HG03103 (cell line): Measurements from ENCODE around the gene DDX21.
"Not testable (repeated sequence)": the region's sequence is repeated elsewhere in the genome, so short reads cannot be mapped to it uniquely, and the experiment has no call there.

Experiments
- ATAC-seq: cut with Tn5 transposase; IDR thresholded peaks from one replicate; pipeline ENCODE4 v1.9.1; 2021; ENCODE audit warnings: low read depth; ENCODE audit not compliant: unreplicated experiment

Gene DDX21

DNA sequence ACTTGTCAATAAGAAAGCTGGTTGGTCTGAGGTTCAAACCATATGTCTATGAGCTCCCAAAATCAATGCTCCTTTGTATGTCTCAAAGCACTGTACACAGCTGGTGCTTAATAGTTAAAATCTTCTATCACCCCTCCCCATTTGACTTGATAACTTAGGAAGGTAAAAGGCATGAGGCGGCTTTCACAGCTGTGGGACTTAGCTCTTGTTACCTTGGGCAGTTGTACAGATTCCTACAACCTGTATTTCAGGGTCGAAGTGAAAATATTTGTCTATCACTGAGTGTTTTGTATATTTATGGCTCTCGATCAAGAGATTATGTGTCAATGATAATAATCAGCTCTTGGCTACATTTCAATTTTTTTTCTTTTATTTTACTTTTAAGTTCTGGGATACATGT lies 31.6 kb downstream of the DDX21 start:
- ATAC-seq: no peak

DNA sequence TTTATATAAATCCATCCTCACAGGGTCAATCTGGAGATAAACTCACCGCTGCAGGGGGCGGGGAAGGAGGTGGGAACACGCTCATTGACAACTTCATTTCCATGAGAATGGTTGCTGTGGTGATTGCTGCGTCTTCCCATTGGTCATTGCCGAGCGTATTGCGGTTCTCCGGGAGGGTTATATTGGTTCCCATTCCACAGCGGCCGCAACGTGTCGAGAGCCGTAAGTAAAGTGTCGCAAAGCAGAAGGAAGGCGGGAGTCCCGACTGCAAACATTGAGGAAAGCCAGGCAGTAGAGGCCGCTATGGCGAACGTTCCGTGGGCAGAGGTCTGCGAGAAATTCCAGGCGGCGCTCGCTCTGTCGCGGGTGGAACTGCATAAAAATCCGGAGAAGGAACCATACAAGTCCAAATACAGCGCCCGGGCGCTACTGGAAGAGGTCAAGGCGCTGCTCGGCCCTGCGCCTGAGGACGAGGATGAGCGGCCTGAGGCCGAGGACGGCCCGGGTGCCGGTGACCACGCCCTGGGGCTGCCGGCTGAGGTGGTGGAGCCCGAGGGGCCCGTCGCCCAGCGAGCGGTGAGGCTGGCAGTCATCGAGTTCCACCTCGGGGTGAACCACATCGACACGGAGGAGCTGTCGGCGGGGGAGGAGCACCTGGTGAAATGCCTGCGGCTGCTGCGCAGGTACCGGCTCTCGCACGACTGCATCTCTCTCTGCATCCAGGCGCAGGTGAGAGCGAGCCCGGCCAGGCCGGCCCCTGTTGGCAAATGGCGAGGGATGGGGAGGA lies 32.8 kb downstream of the DDX21 start, which contains the start of gene KIFBP:
Gene KIFBP (plus strand): TSS at position 274 of the 787 bp plus-strand sequence. CDS start 30 bp downstream, at position 304.
- peak; percentile 54 for ATAC-seq

GRCh38 chr10:68989317-68989990 lies 33.5 kb downstream of the DDX21 start:
- ATAC-seq: no peak

DNA sequence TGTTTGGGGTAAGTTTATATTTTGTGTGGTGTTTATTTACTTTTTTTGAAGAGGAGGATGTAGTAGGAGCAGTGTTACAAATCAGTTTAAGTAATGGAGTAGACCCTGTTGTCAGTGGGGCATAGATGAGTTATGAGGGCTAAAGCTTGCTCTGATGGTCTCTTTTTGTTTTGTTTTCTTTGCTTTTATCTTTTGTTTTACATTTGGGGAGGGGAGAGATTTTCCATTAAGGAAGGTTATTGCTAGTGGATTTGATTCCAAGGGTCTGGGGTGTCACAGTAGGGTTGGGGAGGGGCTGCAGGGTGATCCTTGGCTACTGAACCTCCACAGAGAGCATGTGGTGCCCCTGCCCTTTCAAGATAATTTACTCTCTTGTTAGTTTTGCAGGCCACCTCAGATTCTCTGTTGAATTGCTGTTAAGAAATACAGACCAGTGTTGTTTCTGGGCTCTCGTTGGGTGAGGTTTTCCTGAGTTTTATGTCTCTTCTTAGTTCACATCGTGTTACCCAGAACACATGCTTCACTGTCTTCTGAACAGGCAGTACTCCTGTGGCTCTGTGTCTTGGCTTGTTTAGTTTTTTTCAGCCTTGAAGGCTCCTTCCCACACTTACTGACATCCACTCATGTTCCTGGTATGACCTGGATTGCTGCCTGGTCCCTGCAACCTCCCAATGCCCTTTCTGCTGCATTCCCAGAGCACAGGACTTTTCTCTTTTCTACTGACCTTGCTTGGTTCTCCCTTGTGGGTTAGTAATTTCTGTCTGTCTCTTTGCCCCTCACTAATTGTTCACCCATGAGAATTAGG lies 36.9 kb downstream of the DDX21 start:
- no peak for ATAC-seq

DNA sequence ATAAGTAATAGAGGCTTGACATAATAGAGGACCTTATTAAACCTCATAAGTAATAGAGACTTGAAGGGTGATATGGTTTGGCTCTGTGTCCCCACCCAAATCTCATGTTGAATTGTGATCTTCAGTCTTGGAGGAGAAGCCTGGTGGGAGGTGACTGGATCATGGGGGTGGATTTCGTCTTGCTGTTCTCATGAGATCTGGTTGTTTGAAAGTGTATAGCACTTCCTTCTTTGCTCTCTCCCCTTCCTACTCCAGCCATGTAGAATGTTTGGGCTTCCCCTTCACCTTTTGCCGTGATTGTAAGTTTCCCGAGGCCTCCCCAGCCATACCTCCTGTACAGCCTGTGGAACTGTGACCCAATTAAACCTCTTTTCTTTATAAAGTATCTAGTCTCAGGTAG lies 41.2 kb downstream of the DDX21 start:
- ATAC-seq: no peak

GRCh38 chr10:69004821-69005220 lies 48.9 kb downstream of the DDX21 start:
- no peak for ATAC-seq

GRCh38 chr10:69005704-69006485 lies 49.9 kb downstream of the DDX21 start:
- no peak for ATAC-seq

GRCh38 chr10:69007260-69007659 lies 51.3 kb downstream of the DDX21 start:
- ATAC-seq: no peak

DNA sequence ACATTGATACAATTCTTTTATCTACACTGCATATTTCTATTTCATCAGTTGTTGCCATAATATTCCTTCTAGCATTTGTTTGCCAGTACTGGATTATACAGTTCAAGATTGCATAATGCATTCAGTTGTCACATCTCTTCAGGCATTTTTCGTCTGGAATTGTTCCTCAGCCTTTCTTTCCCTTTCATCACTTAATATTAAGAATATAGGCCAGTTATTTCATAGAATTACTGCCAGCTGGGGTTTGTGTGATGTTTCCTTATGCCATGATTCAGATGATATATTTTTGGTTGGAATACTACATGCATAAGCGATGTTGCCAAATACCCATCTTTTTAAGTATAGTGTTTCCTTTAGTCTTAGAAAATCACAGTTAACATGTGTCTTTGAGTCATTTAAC lies 53.4 kb downstream of the DDX21 start:
- no peak for ATAC-seq

- no peak for ATAC-seq
Observed at GRCh38 chr10:69010151-69010640, 54.2 kb downstream of the DDX21 start.

DNA sequence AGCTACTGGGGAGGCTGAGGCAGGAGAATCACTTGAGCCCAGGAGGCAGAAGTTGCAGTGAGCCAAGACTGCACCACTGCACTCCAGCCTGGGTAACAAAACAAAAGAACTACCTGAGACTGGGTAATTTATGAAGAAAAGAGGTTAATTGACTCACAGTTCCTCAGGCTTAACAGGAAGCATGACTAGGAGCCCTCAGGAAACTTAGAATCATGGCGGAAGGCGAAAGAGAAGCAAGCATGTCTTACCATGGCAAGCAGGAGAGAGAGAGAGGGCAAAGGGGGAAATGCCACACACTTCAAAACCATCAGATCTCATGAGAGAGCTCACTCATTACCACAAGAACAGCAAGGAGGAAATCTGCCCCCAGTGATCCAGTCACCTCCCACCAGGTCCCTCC lies 56.8 kb downstream of the DDX21 start:
- ATAC-seq: not testable (repeated sequence)

DNA sequence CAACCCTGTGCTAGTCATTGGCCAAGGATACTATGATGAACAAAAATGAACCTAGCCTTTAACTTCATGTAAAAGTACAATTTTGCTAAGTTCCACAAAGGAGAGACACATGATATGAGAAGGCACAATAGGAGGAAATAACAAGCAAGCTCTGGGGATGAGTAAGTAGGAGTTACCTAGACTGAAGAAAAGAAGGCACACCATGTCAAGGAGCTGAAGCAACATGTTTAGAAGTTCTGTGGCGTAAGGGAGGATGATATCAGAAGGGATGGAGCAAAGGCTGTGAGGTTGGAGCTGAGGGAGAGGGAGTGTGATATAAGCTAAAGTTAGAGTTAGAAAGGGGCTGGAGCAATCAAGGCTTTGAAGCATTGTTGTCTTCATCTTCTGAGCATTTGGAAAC lies 58.2 kb downstream of the DDX21 start:
- no peak for ATAC-seq

- no peak for ATAC-seq
Observed at GRCh38 chr10:69018613-69019012, 62.6 kb downstream of the DDX21 start.

GRCh38 chr10:69022611-69023010 lies 66.6 kb downstream of the DDX21 start:
- ATAC-seq: no peak

DNA sequence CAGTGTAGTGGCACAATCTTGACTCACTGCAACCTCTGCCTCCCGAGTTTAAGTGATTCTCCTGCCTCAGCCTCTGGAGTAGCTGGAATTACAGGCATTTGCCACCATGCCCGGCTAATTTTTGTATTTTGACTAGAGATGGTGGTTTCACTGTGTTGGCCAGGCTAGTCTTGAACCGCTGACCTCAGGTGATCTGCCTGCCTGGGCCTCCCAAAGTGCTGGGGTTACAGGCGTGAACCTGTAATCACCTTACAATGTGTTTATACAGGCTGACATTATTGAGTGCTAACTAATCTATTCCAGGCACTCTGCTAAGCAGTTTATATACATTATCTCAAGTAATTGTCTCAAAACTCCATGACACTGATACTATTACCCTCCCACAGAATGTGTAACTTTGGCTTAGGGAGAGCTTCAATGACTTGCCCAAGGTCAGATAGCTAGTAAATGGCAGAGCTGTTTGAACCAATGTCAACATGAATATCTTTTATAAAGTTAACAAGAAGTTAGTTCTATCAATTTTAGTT lies 69.5 kb downstream of the DDX21 start:
- ATAC-seq: no peak

GRCh38 chr10:69033256-69033655 lies 77.3 kb downstream of the DDX21 start:
- ATAC-seq: no peak
